Airway epithelial cell (primary cell): ENCODE results near the gene ANK2. TPM values are rescaled to one million over a fixed set of nuclear protein-coding genes. Genes with fewer than 3 reads are reported as not detected.

Experiments
- total RNA-seq: library from RNA; depleted of rRNA; stranded (reverse); fragments of >200 nt; gene quantifications from 2 replicates; pipeline ENCODE4 v1.2.3, GENCODE V29; 2015

ANK2 gene
- total RNA-seq = 0.23 and 0.92 TPM in 2 replicates

DNA sequence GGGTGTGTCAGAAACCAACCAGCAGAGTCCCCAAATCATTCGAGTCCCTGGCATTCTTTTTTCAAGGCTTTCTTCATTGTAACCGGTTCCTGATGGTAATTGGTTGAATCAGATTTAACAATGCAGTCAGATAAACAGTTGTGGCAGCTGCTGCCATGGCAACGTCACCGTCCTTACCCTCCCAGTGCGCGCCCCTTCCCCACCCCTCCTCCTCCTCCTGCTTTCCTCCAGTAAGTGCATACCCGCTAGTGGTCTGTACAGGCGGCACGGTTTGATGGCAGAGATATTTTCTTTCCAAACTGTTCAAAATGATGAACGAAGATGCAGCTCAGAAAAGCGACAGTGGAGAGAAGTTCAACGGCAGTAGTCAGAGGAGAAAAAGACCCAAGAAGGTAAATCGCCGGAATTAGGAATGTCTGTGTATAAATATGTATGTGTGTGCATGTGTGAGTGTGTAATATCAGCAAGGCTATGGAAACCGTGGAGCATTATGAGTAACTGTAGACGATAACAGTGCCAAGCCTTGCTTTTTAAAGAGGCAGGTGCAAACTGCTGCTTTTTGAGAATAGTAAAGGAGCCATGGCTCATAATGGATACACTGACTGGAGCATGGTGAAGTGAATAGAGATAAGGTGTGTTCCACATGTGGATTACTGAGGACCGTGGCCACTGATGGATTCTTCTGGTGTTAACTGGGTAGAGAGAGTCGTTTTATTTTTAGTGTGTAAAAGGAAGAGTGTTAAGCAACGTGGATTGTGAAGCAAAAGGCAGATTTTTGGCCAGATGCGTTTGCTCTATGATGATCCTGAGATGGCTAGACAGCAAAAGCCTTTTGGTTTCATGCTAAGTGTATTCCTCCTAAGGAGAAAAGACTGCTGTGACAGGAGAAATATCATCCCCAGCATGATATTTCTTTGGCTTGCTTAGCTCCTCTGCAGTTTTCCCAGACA is at the start of gene ANK2:
Gene ANK2, plus strand, starts transcription at position 233 of the 950 bp plus-strand sequence. Its CDS starts 76 bp downstream, at position 309.

